Psoas muscle (tissue), 8 donors: ENCODE results near the gene OSBPL5. TPM values are rescaled to one million over a fixed set of nuclear protein-coding genes. Genes with fewer than 3 reads are reported as not detected.

Experiments
- ATAC-seq, 4 donors: fragments of 200-7000 bp; cut with Tn5 transposase; one replicate each; pipeline ENCODE4 v1.9.1; 2020; ENCODE audit warnings: moderate library complexity in 3 of 4, mild to moderate bottlenecking in 2 of 4
- DNase-seq, 2 donors: peaks; one replicate each; pipeline ENCODE4 v3.0.0-alpha.2; 2020
- H3K27ac ChIP-seq: fragments of 200-600 bp; one replicate; pipeline ENCODE4 v1.8.0; 2022
- H3K27me3 ChIP-seq, 3 donors: fragments of 200-600 bp in 1 of 3; one replicate each; pipeline versions ENCODE4 v1.6.1 to v1.8.0; 2013 to 2022; ENCODE audit warnings: low read length in 2 of 3, mild to moderate bottlenecking in 2 of 3, moderate library complexity in 1 of 3; ENCODE audit not compliant: insufficient read depth in 3 of 3
- H3K36me3 ChIP-seq, 2 donors: fragments of 200-600 bp in 1 of 2; one replicate each; pipeline versions ENCODE4 v1.6.1 to v1.8.0; 2013 to 2022; ENCODE audit warnings: low read depth in 1 of 2, mild to moderate bottlenecking in 1 of 2, moderate library complexity in 1 of 2; ENCODE audit not compliant: insufficient read depth in 1 of 2
- H3K4me1 ChIP-seq: fragments of 200-600 bp; one replicate; pipeline ENCODE4 v1.8.0; 2022
- H3K4me3 ChIP-seq: fragments of 200-600 bp; one replicate; pipeline ENCODE4 v1.8.0; 2022; ENCODE audit warnings: mild to moderate bottlenecking
- H3K9me3 ChIP-seq: fragments of 200-600 bp; one replicate; pipeline ENCODE4 v1.8.0; 2022
- CTCF ChIP-seq: fragments of 200-600 bp; IDR thresholded peaks from one replicate; pipeline ENCODE4 v1.8.0; 2022; ENCODE audit warnings: antibody characterized with exemption
- WGBS, 3 donors: extraction: QIAGEN DNeasy Blood & Tissue Kit; methylation state at CpG; one replicate each; pipeline versions ENCODE4 v1.1.6 to v1.1.7; 2013; 5-methylcytosine and 5-hydroxymethylcytosine counted together
- intact Hi-C, 2 donors: fragments of 100-400 bp; cut with DNase I; formaldehyde crosslinking; loops; one replicate each; pipeline versions ENCODE4 v1.11.0 to v1.14.2; 2022
- polyA plus RNA-seq, 3 donors: library from polyadenylated mRNA; stranded (reverse); fragments of 200-250 nt; gene quantifications; one replicate each; pipeline ENCODE4 v1.2.3, GENCODE V29; 2013
- total RNA-seq, 4 donors: library from RNA; stranded (reverse); fragmentation: NEBNext Ultra II Directional in 2 of 4; extraction: Animal tissue kit (Norgen Biotek cat#: 25700) in 2 of 4; gene quantifications; one replicate each; pipeline versions ENCODE4 v1.2.1 to v1.2.4, GENCODE V29; 2021 to 2023
- donor health status: healthy with polysubstance abuse.
- donor health status: DM: no; HTN: no; CAD: no; lungs with moderate emphysema.
- donor health status: Bipolar disorder and iron deficiency.
- donor health status: healthy.
- donor health status: DM: yes; HTN: yes; CAD: no.
- donor health status: DM: no; HTN: no; CAD: no.
- donor health status: DM: no; HTN: no; CAD: no.
- donor health status: DM: yes; HTN: yes; CAD: no.

Gene OSBPL5
- total and polyA plus RNA-seq, 7 donors: 3.4 to 12.4 (median 6.9) TPM

DNA sequence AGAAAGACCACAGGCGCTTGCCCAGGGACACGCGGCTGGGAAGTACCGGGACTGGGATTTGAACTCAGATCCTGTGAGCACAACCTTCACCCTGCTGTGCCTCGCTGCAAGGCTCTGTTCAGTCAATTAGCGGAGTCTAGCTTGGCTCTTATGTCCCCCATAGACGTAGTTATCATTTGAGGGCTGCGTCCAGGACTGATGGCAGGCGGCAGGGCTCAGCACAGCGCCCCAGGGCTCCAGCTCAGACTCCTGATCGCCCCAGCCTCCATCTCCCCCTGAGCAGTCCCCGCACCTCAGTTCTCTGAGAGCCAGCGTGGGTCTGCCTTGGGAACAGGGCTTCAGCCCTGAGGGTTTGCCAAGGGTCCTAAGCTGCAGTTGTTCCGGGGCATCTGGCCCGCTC is 33.7 kb upstream of the OSBPL5 start:
- intact Hi-C loops: no loop called here
- H3K27me3 ChIP-seq: peaks cover 0 to 34% (median 15%) of the 10 kb centered on the region in 3 donors
- peak in 1 of 2 donors; percentile 36 for DNase-seq

GRCh38 chr11:3197878-3198528 is 32.9 kb upstream of the OSBPL5 start:
- ATAC-seq (no peak), DNase-seq (peak in 1 of 2 donors; percentile 35)
- H3K4me1 ChIP-seq: no peaks in the 10 kb centered on the region
- H3K9me3 ChIP-seq: no peaks in the 10 kb centered on the region
- no peak overlapping the region for H3K27ac ChIP-seq
- no peaks in the 10 kb centered on the region for H3K36me3 ChIP-seq
- H3K27me3 ChIP-seq: peaks cover 0 to 26% (median 15%) of the 10 kb centered on the region in 3 donors
- 78 to 82% (median 79%) methylated on average over 7 to 8 of the region's 8 CpGs for WGBS, 3 donors
- no peak overlapping the region for H3K4me3 ChIP-seq
- TF ChIP-seq CTCF: no peak
- intact Hi-C loops: no loop called here

More for the DNA sequence above, 33.7 kb upstream of the OSBPL5 start:
- TF ChIP-seq CTCF: no peak
- H3K9me3 ChIP-seq: no peaks in the 10 kb centered on the region
- H3K4me1 ChIP-seq: no peaks in the 10 kb centered on the region
- no peaks in the 10 kb centered on the region for H3K36me3 ChIP-seq
- H3K27ac ChIP-seq: no peak overlapping the region
- H3K4me3 ChIP-seq: no peak overlapping the region
- ATAC-seq: no peak
- WGBS, 3 donors: 79 to 91% (median 88%) methylated on average over 15 of the region's 15 CpGs

- no peak overlapping the region for H3K4me3 ChIP-seq
- DNase-seq (peak in 1 of 2 donors; percentile 37), ATAC-seq (no peak)
- TF ChIP-seq CTCF: no peak
- H3K27ac ChIP-seq: no peak overlapping the region
- no peaks in the 10 kb centered on the region for H3K36me3 ChIP-seq
- H3K9me3 ChIP-seq: no peaks in the 10 kb centered on the region
- peaks cover 0 to 17% (median 12%) of the 10 kb centered on the region in 3 donors for H3K27me3 ChIP-seq
- H3K4me1 ChIP-seq: no peaks in the 10 kb centered on the region
- intact Hi-C loops: no loop called here
- WGBS, 3 donors: 79 to 83% (median 80%) methylated on average over 11 of the region's 11 CpGs
Measured at GRCh38 chr11:3197044-3197695, 32.1 kb upstream of the OSBPL5 start.

- Histone ChIP-seq H3K27ac (no peak overlapping the region), H3K9me3 (no peaks in the 10 kb centered on the region), H3K27me3 (peaks cover 0 to 11% (median 6%) of the 10 kb centered on the region in 3 donors), H3K4me3 (no peak overlapping the region), H3K36me3 (no peaks in the 10 kb centered on the region), H3K4me1 (no peaks in the 10 kb centered on the region)
- intact Hi-C loops: no loop called here
- DNase-seq (peak in 1 of 2 donors; percentile 34), ATAC-seq (no peak)
- no peak for TF ChIP-seq CTCF
- 75 to 84% (median 79%) methylated on average over 20 to 23 of the region's 23 CpGs for WGBS, 3 donors
Measured at GRCh38 chr11:3196161-3197043, 31.3 kb upstream of the OSBPL5 start.
